Epithelial cell of prostate (primary cell): ENCODE results near the gene RCOR2.
A peak's percentile ranks its signal among the peaks of the same experiment; 100 is the strongest.
"Not testable (repeated sequence)": the region's sequence is repeated elsewhere in the genome, so short reads cannot be mapped to it uniquely, and the experiment has no call there.

ENCODE experiments used
- DNase-seq: peaks from one replicate; pipeline ENCODE4 v3.0.0-alpha.2; 2011; ENCODE audit warnings: low read depth, low spot score
- H3K27ac ChIP-seq: fragments of 450-650 bp; 2 replicates; pipeline ENCODE4 v1.5.1; 2017; ENCODE audit warnings: mild to moderate bottlenecking

RCOR2 gene

GRCh38 chr11:63916837-63917691 lies at the start of gene RCOR2:
RCOR2 (minus strand) TSS chr11:63917164; CDS start chr11:63916456, 708 bp downstream.
- peak; percentile 24 for DNase-seq
- H3K27ac ChIP-seq: no peak within 1 kb of the TSS

DNA sequence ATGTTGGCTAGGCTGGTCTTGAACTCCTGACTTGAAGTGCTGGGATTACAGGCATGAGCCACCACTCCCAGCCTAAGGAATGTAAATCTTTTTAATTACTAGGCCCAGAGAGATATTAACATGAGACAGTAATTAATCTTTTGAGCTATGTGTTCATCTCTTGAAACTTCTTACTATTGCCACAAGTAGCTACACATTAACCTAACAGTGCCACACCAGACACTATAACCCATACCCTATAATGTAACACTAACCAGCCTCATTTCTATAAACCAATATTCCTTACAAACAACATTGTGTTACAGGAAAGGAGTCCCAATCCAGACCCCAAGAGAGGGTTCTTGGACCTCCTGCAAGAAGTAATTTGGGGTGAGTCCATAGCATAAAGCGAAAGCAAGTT lies 49.5 kb upstream of the RCOR2 start:
- H3K27ac ChIP-seq: no peak overlapping the region
- DNase-seq: no peak

- not testable (repeated sequence) for H3K27ac ChIP-seq
Measured at GRCh38 chr11:63963895-63964294, 46.9 kb upstream of the RCOR2 start.

DNA sequence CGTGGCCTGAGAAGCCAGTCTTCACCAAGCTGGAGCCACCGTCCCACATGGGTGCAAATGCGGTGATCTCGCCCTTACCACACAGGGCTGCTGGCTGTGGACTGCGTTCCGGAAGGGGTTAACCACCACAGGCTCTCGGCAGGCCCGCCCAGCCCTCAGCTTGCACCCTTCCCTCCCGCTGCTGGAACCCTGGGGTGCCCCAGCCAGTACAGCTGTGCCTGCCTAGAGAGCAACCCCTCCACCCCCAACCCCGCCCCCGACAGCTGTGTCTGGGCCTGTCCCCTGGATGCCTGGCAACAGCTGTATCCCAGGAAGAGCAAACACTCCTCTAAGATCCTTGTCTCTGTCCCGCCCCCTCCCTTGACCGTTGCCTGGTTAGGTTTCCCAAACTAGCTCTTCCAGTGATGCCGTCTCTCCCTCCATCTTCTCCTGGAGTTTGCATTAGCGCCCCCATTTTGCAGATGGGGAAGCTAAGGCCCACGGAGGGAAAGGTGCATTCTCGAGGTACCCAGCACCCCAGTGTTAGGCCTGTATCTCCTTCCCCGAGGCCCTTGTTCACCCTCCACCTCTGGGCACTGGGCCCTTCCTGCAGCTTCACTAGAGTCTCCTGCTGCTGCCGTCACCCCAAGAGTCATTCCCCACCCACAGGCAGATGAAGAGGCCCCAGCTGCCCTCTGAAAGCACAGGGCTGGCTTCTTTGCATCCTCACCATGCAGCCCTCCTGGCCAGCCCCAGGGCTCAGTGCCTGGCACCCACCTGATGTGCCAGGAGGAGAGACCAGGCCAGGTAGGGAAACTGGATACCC lies 44.8 kb upstream of the RCOR2 start:
- H3K27ac ChIP-seq: no peak overlapping the region
- no peak for DNase-seq

More at GRCh38 chr11:63963895-63964294, 46.9 kb upstream of the RCOR2 start:
- DNase-seq: not testable (repeated sequence)

GRCh38 chr11:63958008-63958407 lies 41.0 kb upstream of the RCOR2 start:
- DNase-seq: no peak
- no peak overlapping the region for H3K27ac ChIP-seq

- H3K27ac ChIP-seq: peak overlapping the region; percentile 88
- no peak for DNase-seq
Measured at GRCh38 chr11:63952570-63952969, 35.6 kb upstream of the RCOR2 start.

- peak overlapping the region; percentile 88 for H3K27ac ChIP-seq
- no peak for DNase-seq
Measured at GRCh38 chr11:63951779-63952536, 35.0 kb upstream of the RCOR2 start.

DNA sequence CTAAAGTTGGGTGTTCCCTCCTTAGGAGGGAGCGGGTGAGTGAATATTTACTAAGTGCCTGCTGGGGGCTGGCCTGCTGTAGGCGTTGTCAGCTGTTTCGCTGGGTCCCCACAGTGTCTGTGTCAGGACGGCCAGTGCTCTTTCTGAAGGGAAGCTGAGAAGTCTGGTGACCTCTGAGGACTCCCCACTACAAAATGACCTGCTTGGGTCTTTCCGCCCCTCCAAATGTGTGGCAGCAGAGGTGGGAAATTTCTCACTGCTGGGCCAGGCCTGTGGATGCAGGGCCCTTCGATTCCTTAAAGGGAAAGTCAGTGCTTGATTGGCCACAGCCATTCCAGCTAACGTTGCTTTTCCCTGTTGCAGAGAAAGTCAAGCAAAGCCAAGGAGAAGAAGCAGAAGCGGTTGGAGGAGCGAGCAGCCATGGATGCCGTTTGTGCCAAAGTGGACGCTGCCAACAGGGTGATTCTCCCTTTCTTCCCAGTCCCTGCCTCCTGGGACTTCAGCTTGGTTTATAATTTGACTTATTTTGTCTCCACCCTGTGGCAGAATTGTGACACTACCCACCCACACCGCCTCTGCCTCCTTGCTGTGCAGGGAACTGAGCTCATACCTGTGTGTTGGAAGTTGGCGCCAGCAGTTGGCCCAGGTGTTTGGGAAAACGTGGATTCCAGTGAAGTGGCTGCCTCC lies 28.7 kb upstream of the RCOR2 start:
- DNase-seq: no peak
- no peak overlapping the region for H3K27ac ChIP-seq

DNA sequence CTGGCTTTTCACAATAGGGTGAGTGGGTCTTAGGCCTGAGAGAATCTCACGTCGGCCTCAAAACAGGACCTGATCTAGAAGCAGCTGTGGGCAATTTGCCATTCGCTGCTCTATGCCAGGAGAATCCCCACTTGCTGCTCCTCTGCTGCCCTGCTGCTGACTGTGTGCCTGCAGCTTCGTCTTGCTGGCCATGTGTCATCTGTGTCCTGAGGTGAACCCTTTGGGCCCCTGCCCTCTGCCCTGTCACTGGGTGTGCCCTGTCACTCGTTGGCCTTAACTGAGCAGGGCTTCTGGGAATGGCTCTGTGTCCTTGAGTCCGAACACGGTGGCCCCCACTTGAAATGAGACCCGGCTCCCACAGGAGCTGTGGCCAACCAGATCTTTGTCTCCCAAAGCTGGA lies 28.0 kb upstream of the RCOR2 start:
- H3K27ac ChIP-seq: no peak overlapping the region
- no peak for DNase-seq

- no peak for DNase-seq
- H3K27ac ChIP-seq: no peak overlapping the region
Measured at GRCh38 chr11:63942803-63943202, 25.8 kb upstream of the RCOR2 start.

- H3K27ac ChIP-seq: no peak overlapping the region
Measured at GRCh38 chr11:63941901-63942300, 24.9 kb upstream of the RCOR2 start.

DNA sequence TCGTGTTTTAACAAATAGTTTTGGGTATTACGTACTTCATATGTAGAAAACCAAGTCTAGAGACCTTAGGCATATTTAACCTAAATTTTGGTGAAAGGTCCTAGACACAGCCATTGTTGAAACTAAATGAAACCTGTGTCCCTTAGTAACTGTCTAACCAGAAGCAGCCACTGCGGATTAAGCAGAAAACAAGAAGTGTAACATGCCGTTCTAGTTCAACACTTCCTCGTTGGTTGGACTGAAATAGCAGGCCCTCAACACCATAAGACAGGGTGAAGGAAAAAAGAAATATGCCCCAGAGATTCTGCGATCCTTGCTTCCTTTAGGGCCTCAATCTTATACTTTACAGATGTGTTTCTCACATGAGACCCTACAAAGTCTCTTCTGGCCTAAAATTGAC lies 23.8 kb upstream of the RCOR2 start:
- H3K27ac ChIP-seq: no peak overlapping the region
- no peak for DNase-seq

More at GRCh38 chr11:63941901-63942300, 24.9 kb upstream of the RCOR2 start:
- no peak for DNase-seq

DNA sequence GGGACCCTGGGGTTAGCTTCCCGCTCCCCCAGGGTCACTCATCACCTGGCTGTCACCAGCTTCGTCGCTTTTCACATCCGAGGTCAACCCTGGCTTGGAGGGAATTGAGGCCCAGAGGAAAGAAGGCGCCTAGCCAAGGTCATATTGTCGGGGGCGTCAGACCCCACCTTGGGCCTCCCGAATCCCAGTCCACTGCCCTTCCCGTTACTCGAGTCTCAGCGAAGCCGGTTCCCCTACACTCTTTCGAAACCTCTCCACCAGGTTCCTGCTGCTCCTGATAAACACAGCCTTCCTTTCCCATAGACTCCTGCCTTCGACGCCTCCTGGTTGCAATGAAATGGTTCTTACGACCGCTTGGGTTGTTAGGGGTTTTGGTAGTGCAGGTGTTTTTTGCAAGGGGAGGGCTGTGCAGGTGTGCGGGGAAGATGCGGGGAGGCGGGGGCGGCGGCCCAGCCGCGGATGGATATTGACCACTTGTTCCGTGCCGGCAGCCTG lies 22.5 kb upstream of the RCOR2 start:
- no peak for DNase-seq
- H3K27ac ChIP-seq: no peak overlapping the region

GRCh38 chr11:63938479-63939396 lies 21.8 kb upstream of the RCOR2 start, which contains the start of gene NAA40:
NAA40 (plus strand) TSS chr11:63939002; CDS start chr11:63939097, 95 bp downstream.
- peak within 1 kb of the TSS; percentile 40 for H3K27ac ChIP-seq
- peak; percentile 74 for DNase-seq

- H3K27ac ChIP-seq: peak overlapping the region; percentile 40
- DNase-seq: no peak
Measured at GRCh38 chr11:63937713-63938478, 20.9 kb upstream of the RCOR2 start.

GRCh38 chr11:63933459-63933858 lies 16.5 kb upstream of the RCOR2 start:
- no peak for DNase-seq
- H3K27ac ChIP-seq: no peak overlapping the region

DNA sequence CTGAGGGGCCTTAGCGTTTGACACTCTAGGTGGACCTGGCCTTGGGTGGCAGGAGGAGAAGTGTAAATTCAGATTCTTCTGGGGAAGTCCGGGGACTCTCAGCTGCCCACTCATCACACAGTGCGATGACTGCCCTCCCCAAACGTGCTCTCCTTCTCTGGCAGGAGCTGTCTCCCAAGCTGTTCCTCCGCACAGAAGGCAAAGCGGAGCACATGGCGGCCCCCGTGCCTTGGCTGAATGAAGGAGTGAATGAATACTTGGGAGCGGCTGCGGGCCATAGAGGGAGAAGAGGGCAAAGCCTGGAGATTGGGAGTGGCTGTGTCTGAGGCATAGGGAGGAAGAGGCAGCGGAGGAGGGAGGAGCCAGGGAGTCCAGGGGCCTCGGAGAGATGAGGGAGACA lies 14.9 kb upstream of the RCOR2 start:
- DNase-seq: no peak
- no peak overlapping the region for H3K27ac ChIP-seq

GRCh38 chr11:63931045-63931444 lies 14.1 kb upstream of the RCOR2 start:
- H3K27ac ChIP-seq: no peak overlapping the region
- DNase-seq: no peak
